Frontal cortex (tissue), 4 donors: ENCODE data around the gene ARHGAP24. TPM values are rescaled to one million over a fixed set of nuclear protein-coding genes. Genes with fewer than 3 reads are reported as not detected.
"Not testable (repeated sequence)": the region's sequence is repeated elsewhere in the genome, so short reads cannot be mapped to it uniquely, and the experiment has no call there.

Source experiments
- DNase-seq, 2 donors: peaks; one replicate each; pipeline ENCODE4 v3.0.0; 2012; ENCODE audit warnings: low spot score in 2 of 2
- FAIRE-seq: peaks from 2 replicates; lab custom pipeline; 2012; peaks lifted over from hg19 to GRCh38; lab: Jason Lieb, UNC
- total RNA-seq: library from RNA; depleted of rRNA; stranded (reverse); fragments of >200 nt; gene quantifications from one replicate; pipeline ENCODE4 v1.2.3, GENCODE V29; 2014
- donor health status: control.
- donor health status: control.
- donor health status: control.

ARHGAP24 gene
- total RNA-seq, 1 donor from 2014 or later = 1.6 TPM

- peak; percentile 97 for FAIRE-seq
- DNase-seq = no peak
Measured at GRCh38 chr4:85865256-85865655, 390.3 kb downstream of the ARHGAP24 start.

GRCh38 chr4:85866508-85866907, 391.6 kb downstream of the ARHGAP24 start:
- DNase-seq = no peak
- no peak for FAIRE-seq

GRCh38 chr4:85867271-85867670, 392.3 kb downstream of the ARHGAP24 start:
- DNase-seq (no peak), FAIRE-seq (no peak)

- FAIRE-seq = no peak
- DNase-seq = no peak
Measured at GRCh38 chr4:85869181-85869580, 394.2 kb downstream of the ARHGAP24 start.

- DNase-seq (no peak), FAIRE-seq (no peak)
Measured at GRCh38 chr4:85870298-85871083, 395.5 kb downstream of the ARHGAP24 start.

- FAIRE-seq (no peak), DNase-seq (no peak)
Measured at GRCh38 chr4:85873566-85873965, 398.6 kb downstream of the ARHGAP24 start.

GRCh38 chr4:85879518-85879917, 404.6 kb downstream of the ARHGAP24 start:
- no peak for DNase-seq
- no peak for FAIRE-seq

- DNase-seq = no peak
- no peak for FAIRE-seq
Measured at GRCh38 chr4:85883180-85883579, 408.2 kb downstream of the ARHGAP24 start.

GRCh38 chr4:85884251-85884650, 409.3 kb downstream of the ARHGAP24 start:
- FAIRE-seq (no peak), DNase-seq (no peak)

GRCh38 chr4:85886665-85887064, 411.7 kb downstream of the ARHGAP24 start:
- DNase-seq = no peak
- FAIRE-seq = no peak

GRCh38 chr4:85889314-85889713, 414.4 kb downstream of the ARHGAP24 start:
- no peak for FAIRE-seq
- DNase-seq = no peak

GRCh38 chr4:85895755-85896154, 420.8 kb downstream of the ARHGAP24 start:
- FAIRE-seq (no peak), DNase-seq (no peak)

- FAIRE-seq (no peak), DNase-seq (no peak)
Measured at GRCh38 chr4:85898231-85898630, 423.3 kb downstream of the ARHGAP24 start.

- DNase-seq (no peak), FAIRE-seq (no peak)
Measured at GRCh38 chr4:85901500-85901899, 426.6 kb downstream of the ARHGAP24 start.

GRCh38 chr4:85902647-85903046, 427.7 kb downstream of the ARHGAP24 start:
- FAIRE-seq = not testable (repeated sequence)

GRCh38 chr4:85905761-85906160, 430.8 kb downstream of the ARHGAP24 start:
- FAIRE-seq = no peak
- DNase-seq = no peak

More at GRCh38 chr4:85902647-85903046, 427.7 kb downstream of the ARHGAP24 start:
- DNase-seq = not testable (repeated sequence)

- FAIRE-seq (no peak), DNase-seq (no peak)
Measured at GRCh38 chr4:85907001-85907400, 432.1 kb downstream of the ARHGAP24 start.

GRCh38 chr4:85909851-85910250, 434.9 kb downstream of the ARHGAP24 start:
- no peak for DNase-seq

GRCh38 chr4:85910985-85911384, 436.0 kb downstream of the ARHGAP24 start:
- DNase-seq = no peak
- FAIRE-seq = no peak

More at GRCh38 chr4:85909851-85910250, 434.9 kb downstream of the ARHGAP24 start:
- no peak for FAIRE-seq

GRCh38 chr4:85913931-85914694, 439.2 kb downstream of the ARHGAP24 start:
- FAIRE-seq (no peak), DNase-seq (no peak)

GRCh38 chr4:85915570-85915969, 440.6 kb downstream of the ARHGAP24 start:
- not testable (repeated sequence) for DNase-seq, FAIRE-seq
